Prostate gland (tissue), 2 donors: ENCODE results near the gene TRIM72. TPM values are rescaled to one million over a fixed set of nuclear protein-coding genes. Genes with fewer than 3 reads are reported as not detected.

ENCODE experiments used
- DNase-seq: peaks from one replicate; pipeline ENCODE4 v3.0.0-alpha.2; 2019; ENCODE audit warnings: low spot score
- H3K27ac ChIP-seq, 2 donors: fragments of 200-600 bp; sonication (generic); 2 replicates each; pipeline ENCODE4 v1.5.1; 2017 to 2019
- H3K27me3 ChIP-seq: fragments of 200-600 bp; sonication (generic); replicated peaks from 2 replicates; pipeline ENCODE4 v1.5.1; 2019; ENCODE audit not compliant: insufficient read depth
- H3K36me3 ChIP-seq, 2 donors: fragments of 200-600 bp; sonication (generic); 1 replicate in 1 of 2; 2 replicates in 1 of 2; pipeline versions ENCODE4 v1.5.1 to v1.8.1; 2017 to 2019
- H3K4me1 ChIP-seq: fragments of 200-600 bp; sonication (generic); replicated peaks from 2 replicates; pipeline ENCODE4 v1.5.1; 2019
- H3K4me3 ChIP-seq, 2 donors: fragments of 200-600 bp; sonication (generic); 2 replicates each; pipeline ENCODE4 v1.5.1; 2017 to 2019
- H3K9me3 ChIP-seq: fragments of 200-600 bp; sonication (generic); 2 replicates; pipeline ENCODE4 v1.5.1; 2017
- CTCF ChIP-seq, 4 experiments: fragments of 200-600 bp in 2 of 4; fragments of 450-650 bp in 2 of 4; sonication (generic) in 2 of 4; IDR thresholded peaks; 1 replicate in 3 of 4; 2 replicates in 1 of 4; pipeline ENCODE4 v1.5.1; 2016 to 2019; ENCODE audit warnings: antibody characterized with exemption in 4 of 4, mild to moderate bottlenecking in 2 of 4, moderate library complexity in 2 of 4
- POLR2A ChIP-seq: fragments of 450-650 bp; IDR thresholded peaks from one replicate; pipeline ENCODE4 v1.6.1; 2016; ENCODE audit warnings: antibody characterized with exemption, mild to moderate bottlenecking
- POLR2AphosphoS5 ChIP-seq: sonication (generic); formaldehyde crosslinking; IDR thresholded peaks from one replicate; pipeline ENCODE4 v1.6.1; 2017; ENCODE audit warnings: antibody characterized with exemption
- WGBS: methylation state at CpG from one replicate; pipeline ENCODE4 v1.1.5; 2018; 5-methylcytosine and 5-hydroxymethylcytosine counted together
- intact Hi-C: fragments of 100-400 bp; cut with DNase I; formaldehyde crosslinking; loops from one replicate; pipeline ENCODE4 v1.14.2; 2022
- total RNA-seq, 2 donors: library from RNA; depleted of rRNA; stranded (reverse); fragments of >200 nt; gene quantifications; one replicate each; pipeline ENCODE4 v1.1.0, GENCODE V29; 2016

The TRIM72 gene
- total RNA-seq, 2 donors from 2014 or later = 0.23 to 3.9 TPM

GRCh38 chr16:31256466-31256865, 42.5 kb downstream of the TRIM72 start:
- WGBS = 78% methylated on average over 8 of the region's 8 CpGs
- Histone ChIP-seq H3K27me3 (no peaks in the 10 kb centered on the region), H3K27ac (no peak overlapping the region), H3K36me3 (no peaks in the 10 kb centered on the region), H3K4me1 (no peaks in the 10 kb centered on the region), H3K9me3 (no peaks in the 10 kb centered on the region), H3K4me3 (no peak overlapping the region)
- no peak for DNase-seq
- no peak for TF ChIP-seq POLR2AphosphoS5
- TF ChIP-seq CTCF (IDR thresholded peaks at IDR 0.05) = no peak
- TF ChIP-seq POLR2A = no peak
- intact Hi-C loops = no loop called here

GRCh38 chr16:31258366-31258765, 44.4 kb downstream of the TRIM72 start:
- no peaks in the 10 kb centered on the region for H3K36me3 ChIP-seq
- H3K27me3 ChIP-seq = no peaks in the 10 kb centered on the region
- no peak for TF ChIP-seq POLR2AphosphoS5
- TF ChIP-seq POLR2A = no peak
- no peak for TF ChIP-seq CTCF (IDR thresholded peaks at IDR 0.05)
- H3K4me1 ChIP-seq = no peaks in the 10 kb centered on the region
- H3K9me3 ChIP-seq = no peaks in the 10 kb centered on the region
- no peak for DNase-seq
- no peak overlapping the region for H3K27ac ChIP-seq
- intact Hi-C loops = no loop called here
- no peak overlapping the region for H3K4me3 ChIP-seq
- WGBS = 94% methylated on average over 4 of the region's 4 CpGs

GRCh38 chr16:31260136-31260931, 46.4 kb downstream of the TRIM72 start:
- TF ChIP-seq CTCF (IDR thresholded peaks at IDR 0.05) (no peak), POLR2AphosphoS5 (no peak), POLR2A (no peak)
- Histone ChIP-seq H3K9me3 (no peaks in the 10 kb centered on the region), H3K4me3 (no peak overlapping the region), H3K4me1 (no peaks in the 10 kb centered on the region), H3K36me3 (no peaks in the 10 kb centered on the region), H3K27me3 (no peaks in the 10 kb centered on the region), H3K27ac (no peak overlapping the region)
- DNase-seq = no peak
- WGBS = 49% methylated on average over 14 of the region's 14 CpGs
- intact Hi-C loops = no loop called here

- WGBS = 68% methylated on average over 3 of the region's 3 CpGs
- intact Hi-C loops = no loop called here
- TF ChIP-seq POLR2AphosphoS5 (no peak), POLR2A (no peak), CTCF (IDR thresholded peaks at IDR 0.05) (no peak)
- H3K36me3 ChIP-seq = no peaks in the 10 kb centered on the region
- no peaks in the 10 kb centered on the region for H3K27me3 ChIP-seq
- no peak overlapping the region for H3K4me3 ChIP-seq
- no peak for DNase-seq
- H3K4me1 ChIP-seq = no peaks in the 10 kb centered on the region
- H3K27ac ChIP-seq = no peak overlapping the region
- no peaks in the 10 kb centered on the region for H3K9me3 ChIP-seq
Measured at GRCh38 chr16:31262084-31262483, 48.2 kb downstream of the TRIM72 start.
